HCT116 (cell line): ENCODE results near the gene TMC4.
"Not testable (repeated sequence)": the region's sequence is repeated elsewhere in the genome, so short reads cannot be mapped to it uniquely, and the experiment has no call there.

Source experiments
- CTCF ChIP-seq, 3 experiments: fragments of 200-600 bp in 1 of 3; sonication (generic) in 1 of 3; IDR thresholded peaks in 2 of 3; conservative IDR thresholded peaks in 1 of 3; 2 replicates each; pipeline ENCODE4 v1.5.1; 2012 to 2017; ENCODE audit warnings: low read depth in 2 of 3, low read length in 2 of 3, antibody characterized with exemption in 1 of 3, borderline replicate concordance in 1 of 3, control low read depth in 1 of 3, mild to moderate bottlenecking in 1 of 3, mixed read lengths in 1 of 3, mixed run types in 1 of 3, moderate library complexity in 1 of 3; ENCODE audit not compliant: insufficient read depth in 1 of 3
- EZH2 ChIP-seq: fragments of 200-600 bp; sonication (generic); IDR thresholded peaks from 2 replicates; pipeline ENCODE4 v1.6.1; 2017; ENCODE audit warnings: antibody characterized with exemption, mixed run types
- POLR2A ChIP-seq: IDR thresholded peaks from 2 replicates; pipeline ENCODE4 v1.7.0; 2011; ENCODE audit warnings: borderline replicate concordance; ENCODE audit not compliant: insufficient read depth, insufficient read length; ENCODE audit errors: extremely low read depth
- POLR2AphosphoS5 ChIP-seq: IDR thresholded peaks from 2 replicates; pipeline ENCODE4 v1.6.1; 2011; ENCODE audit warnings: mild to moderate bottlenecking, low read depth, low read length, moderate library complexity

- TF ChIP-seq CTCF (IDR thresholded peaks at IDR 0.05 in 2 of 3, conservative IDR thresholded peaks at IDR 0.05 in 1 of 3; ENCODE audit: borderline replicate concordance in 1 of 3, insufficient read depth in 1 of 3, low read depth in 2 of 3, low read length in 2 of 3); POLR2A; POLR2AphosphoS5; EZH2: not testable (repeated sequence)
Observed at GRCh38 chr19:54219702-54220101, 46.7 kb upstream of the TMC4 start.
